Trophoblast cell (in vitro differentiated cells and primary cell): Measurements from ENCODE around the gene LLPH.

Experiments
- DNase-seq, 2 donors: peaks; one replicate each; pipeline ENCODE4 v3.0.0-alpha.2; 2016
- H2AFZ ChIP-seq: 2 replicates; pipeline ENCODE4 v1.6.1; 2013; ENCODE audit warnings: low read length, moderate library complexity, mild to moderate bottlenecking; ENCODE audit not compliant: insufficient read depth, poor library complexity
- H2AK5ac ChIP-seq: 2 replicates; pipeline ENCODE4 v1.6.1; 2013; ENCODE audit warnings: mild to moderate bottlenecking, low read length
- H2BK120ac ChIP-seq: 2 replicates; pipeline ENCODE4 v1.6.1; 2013; ENCODE audit warnings: low read length, mild to moderate bottlenecking, moderate library complexity; ENCODE audit not compliant: insufficient read depth, poor library complexity
- H2BK12ac ChIP-seq: 2 replicates; pipeline ENCODE4 v1.6.1; 2013; ENCODE audit warnings: mild to moderate bottlenecking, low read length, moderate library complexity
- H2BK5ac ChIP-seq: 2 replicates; pipeline ENCODE4 v1.6.1; 2013; ENCODE audit warnings: low read length, low read depth, moderate library complexity, mild to moderate bottlenecking; ENCODE audit not compliant: poor library complexity
- H3K14ac ChIP-seq: 2 replicates; pipeline ENCODE4 v1.6.1; 2013; ENCODE audit warnings: mild to moderate bottlenecking, low read length
- H3K18ac ChIP-seq: 2 replicates; pipeline ENCODE4 v1.6.1; 2013; ENCODE audit warnings: mild to moderate bottlenecking, low read length
- H3K23ac ChIP-seq: 2 replicates; pipeline ENCODE4 v1.6.1; 2013; ENCODE audit warnings: low read length
- H3K27ac ChIP-seq: 2 replicates; pipeline ENCODE4 v1.5.1; 2013; ENCODE audit warnings: low read depth, mild to moderate bottlenecking, inconsistent platforms, low read length, moderate library complexity
- H3K27me3 ChIP-seq: 2 replicates; pipeline ENCODE4 v1.6.1; 2013; ENCODE audit warnings: inconsistent platforms, mild to moderate bottlenecking, low read length, moderate library complexity; ENCODE audit not compliant: insufficient read depth
- H3K36me3 ChIP-seq, 2 experiments: 1 replicate in 1 of 2; 2 replicates in 1 of 2; pipeline ENCODE4 v1.6.1; 2013; ENCODE audit warnings: low read length in 2 of 2, mild to moderate bottlenecking in 2 of 2, moderate library complexity in 1 of 2; ENCODE audit not compliant: insufficient read depth in 2 of 2, control insufficient read depth in 1 of 2
- H3K4ac ChIP-seq: 2 replicates; pipeline ENCODE4 v1.6.1; 2013; ENCODE audit warnings: low read depth, mild to moderate bottlenecking, low read length, moderate library complexity
- H3K4me1 ChIP-seq, 2 experiments: 1 replicate in 1 of 2; 2 replicates in 1 of 2; pipeline ENCODE4 v1.6.1; 2013; ENCODE audit warnings: low read length in 2 of 2, mild to moderate bottlenecking in 2 of 2, moderate library complexity in 1 of 2; ENCODE audit not compliant: insufficient read depth in 2 of 2, control insufficient read depth in 1 of 2
- H3K4me2 ChIP-seq: 2 replicates; pipeline ENCODE4 v1.6.1; 2013; ENCODE audit warnings: inconsistent platforms, mild to moderate bottlenecking, low read length, moderate library complexity
- H3K4me3 ChIP-seq: 2 replicates; pipeline ENCODE4 v1.5.1; 2013; ENCODE audit warnings: mild to moderate bottlenecking, low read depth, low read length, inconsistent platforms
- H3K79me1 ChIP-seq: one replicate; pipeline ENCODE4 v1.6.1; 2013; ENCODE audit warnings: low read length
- H3K79me2 ChIP-seq: 2 replicates; pipeline ENCODE4 v1.6.1; 2013; ENCODE audit warnings: low read length, mild to moderate bottlenecking; ENCODE audit not compliant: control insufficient read depth, insufficient read depth, poor library complexity
- H3K9ac ChIP-seq: 2 replicates; pipeline ENCODE4 v1.6.1; 2013; ENCODE audit warnings: mild to moderate bottlenecking, low read length
- H3K9me3 ChIP-seq: 2 replicates; pipeline ENCODE4 v1.6.1; 2013; ENCODE audit warnings: low read depth, mild to moderate bottlenecking, control low read depth, inconsistent platforms, low read length; ENCODE audit not compliant: insufficient read depth
- H4K12ac ChIP-seq: 2 replicates; pipeline ENCODE4 v1.6.1; 2013; ENCODE audit warnings: low read depth, mild to moderate bottlenecking, low read length, moderate library complexity
- H4K8ac ChIP-seq: 2 replicates; pipeline ENCODE4 v1.6.1; 2013; ENCODE audit warnings: low read depth, mild to moderate bottlenecking, low read length, moderate library complexity
- H4K91ac ChIP-seq: one replicate; pipeline ENCODE4 v1.6.1; 2013; ENCODE audit warnings: low read depth, mild to moderate bottlenecking, low read length, moderate library complexity
- WGBS: extraction: QIAGEN DNeasy Blood & Tissue Kit; methylation state at CpG from one replicate; pipeline ENCODE4 v1.1.7; 2013; ENCODE audit warnings: missing lambda C conversion rate; ENCODE audit not compliant: insufficient read length, insufficient coverage; ENCODE audit errors: extremely low coverage; 5-methylcytosine and 5-hydroxymethylcytosine counted together

Gene LLPH

GRCh38 chr12:66092559-66093269, 37.8 kb downstream of the LLPH start:
- Histone ChIP-seq H3K4me1 (no peaks in the 10 kb centered on the region), H4K8ac (no peak overlapping the region), H3K9me3 (no peaks in the 10 kb centered on the region), H4K12ac (no peak overlapping the region), H2BK12ac (no peak overlapping the region), H2AK5ac (no peak overlapping the region), H3K79me2 (no peaks in the 10 kb centered on the region), H3K27ac (no peak overlapping the region), H3K14ac (no peak overlapping the region), H3K18ac (no peak overlapping the region), H3K27me3 (no peaks in the 10 kb centered on the region), H3K79me1 (peaks cover 4% of the 10 kb centered on the region), H3K9ac (no peak overlapping the region), H2BK120ac (no peak overlapping the region), H4K91ac (no peak overlapping the region), H2BK5ac (no peak overlapping the region), H3K23ac (no peak overlapping the region), H3K4me3 (no peak overlapping the region), H3K4me2 (no peak overlapping the region), H3K4ac (no peak overlapping the region), H3K36me3 (no peaks in the 10 kb centered on the region), H2AFZ (no peak overlapping the region)
- DNase-seq = peak; percentile 3 to 18
- WGBS = no CpG with 5 or more reads among the region's 1 CpG

GRCh38 chr12:66090157-66090556, 40.4 kb downstream of the LLPH start:
- Histone ChIP-seq H3K4me3 (no peak overlapping the region), H3K9me3 (no peaks in the 10 kb centered on the region), H4K12ac (no peak overlapping the region), H3K36me3 (no peaks in the 10 kb centered on the region), H3K27ac (no peak overlapping the region), H2AFZ (no peak overlapping the region), H3K79me1 (peaks cover 4% of the 10 kb centered on the region), H4K91ac (no peak overlapping the region), H2AK5ac (no peak overlapping the region), H3K9ac (no peak overlapping the region), H3K79me2 (no peaks in the 10 kb centered on the region), H3K23ac (no peak overlapping the region), H3K4me1 (no peaks in the 10 kb centered on the region), H3K4me2 (no peak overlapping the region), H3K27me3 (no peaks in the 10 kb centered on the region), H2BK120ac (no peak overlapping the region), H3K18ac (no peak overlapping the region), H2BK5ac (no peak overlapping the region), H4K8ac (no peak overlapping the region), H3K14ac (no peak overlapping the region), H2BK12ac (no peak overlapping the region), H3K4ac (no peak overlapping the region)
- 100% methylated on average over 1 of the region's 4 CpGs for WGBS
- DNase-seq = no peak

- Histone ChIP-seq H3K4me2 (no peak overlapping the region), H3K14ac (no peak overlapping the region), H3K4ac (no peak overlapping the region), H4K12ac (no peak overlapping the region), H2AK5ac (no peak overlapping the region), H3K9me3 (no peaks in the 10 kb centered on the region), H3K36me3 (no peaks in the 10 kb centered on the region), H4K8ac (no peak overlapping the region), H3K27ac (no peak overlapping the region), H4K91ac (no peak overlapping the region), H2BK12ac (no peak overlapping the region), H3K9ac (no peak overlapping the region), H3K4me3 (no peak overlapping the region), H2AFZ (no peak overlapping the region), H3K79me1 (peaks cover 4% of the 10 kb centered on the region), H2BK120ac (no peak overlapping the region), H3K4me1 (no peaks in the 10 kb centered on the region), H3K18ac (no peak overlapping the region), H3K27me3 (no peaks in the 10 kb centered on the region), H3K23ac (no peak overlapping the region), H3K79me2 (no peaks in the 10 kb centered on the region), H2BK5ac (no peak overlapping the region)
- peak; percentile 64 to 85 for DNase-seq
- no CpG with 5 or more reads among the region's 10 CpGs for WGBS
Measured at GRCh38 chr12:66087365-66087943, 43.1 kb downstream of the LLPH start.

GRCh38 chr12:66085998-66086397, 44.6 kb downstream of the LLPH start:
- DNase-seq = no peak
- Histone ChIP-seq H3K23ac (no peak overlapping the region), H3K14ac (peak overlapping the region; percentile 2), H4K12ac (no peak overlapping the region), H3K4ac (peak overlapping the region; percentile 44), H2BK120ac (no peak overlapping the region), H3K9me3 (no peaks in the 10 kb centered on the region), H4K8ac (no peak overlapping the region), H3K4me1 (peaks cover 0 to under 1% of the 10 kb centered on the region in 2 experiments), H3K27ac (no peak overlapping the region), H3K4me3 (no peak overlapping the region), H2AK5ac (no peak overlapping the region), H3K36me3 (no peaks in the 10 kb centered on the region), H3K79me1 (peaks cover 4% of the 10 kb centered on the region), H4K91ac (peak overlapping the region; percentile 46), H3K27me3 (no peaks in the 10 kb centered on the region), H2AFZ (no peak overlapping the region), H2BK12ac (peak overlapping the region; percentile 94), H3K79me2 (no peaks in the 10 kb centered on the region), H3K4me2 (no peak overlapping the region), H3K18ac (no peak overlapping the region), H2BK5ac (no peak overlapping the region), H3K9ac (no peak overlapping the region)
- WGBS = no CpG with 5 or more reads among the region's 2 CpGs
